ENCODE measurements around the gene LRMDA. TPM values are rescaled to one million over a fixed set of nuclear protein-coding genes. Genes with fewer than 3 reads are reported as not detected.

LRMDA gene
- total RNA-seq, 1 donor from 2014 or later = 2.1 TPM

DNA sequence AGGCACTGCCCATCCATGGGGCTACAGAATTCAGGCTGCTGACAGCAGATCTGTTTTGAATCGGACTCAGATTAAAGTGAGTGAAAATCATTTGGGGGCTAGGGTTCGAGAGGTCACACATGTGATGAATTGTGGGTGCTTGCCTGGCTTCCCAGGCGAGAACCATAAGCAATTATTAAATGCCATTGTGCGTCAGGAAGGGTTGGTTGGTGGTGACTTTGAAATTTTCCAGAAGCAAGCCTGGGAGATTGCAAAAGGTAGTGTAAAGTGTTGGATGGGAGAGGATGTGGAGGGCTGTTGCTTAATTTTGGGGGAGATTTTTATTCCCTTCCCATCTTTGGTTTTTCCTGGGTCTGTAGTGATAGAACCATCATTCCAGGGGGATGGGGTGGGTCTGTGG lies 34.6 kb downstream of the LRMDA start:
- TF ChIP-seq, protein P1, sequence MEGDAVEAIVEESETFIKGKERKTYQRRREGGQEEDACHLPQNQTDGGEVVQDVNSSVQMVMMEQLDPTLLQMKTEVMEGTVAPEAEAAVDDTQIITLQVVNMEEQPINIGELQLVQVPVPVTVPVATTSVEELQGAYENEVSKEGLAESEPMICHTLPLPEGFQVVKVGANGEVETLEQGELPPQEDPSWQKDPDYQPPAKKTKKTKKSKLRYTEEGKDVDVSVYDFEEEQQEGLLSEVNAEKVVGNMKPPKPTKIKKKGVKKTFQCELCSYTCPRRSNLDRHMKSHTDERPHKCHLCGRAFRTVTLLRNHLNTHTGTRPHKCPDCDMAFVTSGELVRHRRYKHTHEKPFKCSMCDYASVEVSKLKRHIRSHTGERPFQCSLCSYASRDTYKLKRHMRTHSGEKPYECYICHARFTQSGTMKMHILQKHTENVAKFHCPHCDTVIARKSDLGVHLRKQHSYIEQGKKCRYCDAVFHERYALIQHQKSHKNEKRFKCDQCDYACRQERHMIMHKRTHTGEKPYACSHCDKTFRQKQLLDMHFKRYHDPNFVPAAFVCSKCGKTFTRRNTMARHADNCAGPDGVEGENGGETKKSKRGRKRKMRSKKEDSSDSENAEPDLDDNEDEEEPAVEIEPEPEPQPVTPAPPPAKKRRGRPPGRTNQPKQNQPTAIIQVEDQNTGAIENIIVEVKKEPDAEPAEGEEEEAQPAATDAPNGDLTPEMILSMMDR (IDR thresholded peaks at IDR 0.05; ENCODE audit: partially characterized antibody, unreplicated experiment) = no peak
- no peak overlapping the region for H3K4me3 Mint-ChIP-seq (ENCODE audit: unreplicated experiment)
- H3K9me3 Mint-ChIP-seq (ENCODE audit: unreplicated experiment) = peaks cover 2% of the 10 kb centered on the region
- no peak for DNase-seq
- no peak overlapping the region for H3K27ac Mint-ChIP-seq (ENCODE audit: unreplicated experiment)
- no peaks in the 10 kb centered on the region for H3K36me3 Mint-ChIP-seq (ENCODE audit: unreplicated experiment)
- peaks cover 5% of the 10 kb centered on the region for H3K27me3 Mint-ChIP-seq (ENCODE audit: unreplicated experiment)
- peaks cover 9% of the 10 kb centered on the region for H3K4me1 Mint-ChIP-seq (ENCODE audit: low read depth, unreplicated experiment)

DNA sequence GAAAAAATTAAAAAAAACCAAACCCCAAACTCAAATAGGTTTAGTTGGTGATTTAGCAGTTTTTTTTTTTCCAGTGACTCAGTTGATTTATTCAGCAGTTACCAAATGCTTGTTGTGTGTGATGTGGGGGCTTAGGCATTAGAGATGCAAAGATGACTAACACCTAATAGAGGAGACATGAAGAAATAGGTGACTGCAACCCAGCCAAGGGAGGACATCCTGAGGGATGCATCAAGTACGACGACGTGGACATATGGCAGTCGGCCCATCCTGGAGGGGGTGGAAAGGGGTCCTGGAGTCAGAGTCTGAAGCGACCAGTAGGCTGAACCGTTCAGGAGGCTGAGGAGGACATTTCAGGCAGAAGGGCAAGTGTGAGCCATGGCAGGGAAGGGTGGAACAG lies 35.5 kb downstream of the LRMDA start:
- Mint-ChIP-seq H3K27me3 (ENCODE audit: unreplicated experiment) (peaks cover 5% of the 10 kb centered on the region), H3K4me1 (ENCODE audit: low read depth, unreplicated experiment) (peaks cover 9% of the 10 kb centered on the region), H3K36me3 (ENCODE audit: unreplicated experiment) (peaks cover 1% of the 10 kb centered on the region), H3K4me3 (ENCODE audit: unreplicated experiment) (no peak overlapping the region), H3K27ac (ENCODE audit: unreplicated experiment) (no peak overlapping the region), H3K9me3 (ENCODE audit: unreplicated experiment) (peaks cover 2% of the 10 kb centered on the region)
- TF ChIP-seq, protein P1 (IDR thresholded peaks at IDR 0.05; ENCODE audit: partially characterized antibody, unreplicated experiment) = no peak
- no peak for DNase-seq

DNA sequence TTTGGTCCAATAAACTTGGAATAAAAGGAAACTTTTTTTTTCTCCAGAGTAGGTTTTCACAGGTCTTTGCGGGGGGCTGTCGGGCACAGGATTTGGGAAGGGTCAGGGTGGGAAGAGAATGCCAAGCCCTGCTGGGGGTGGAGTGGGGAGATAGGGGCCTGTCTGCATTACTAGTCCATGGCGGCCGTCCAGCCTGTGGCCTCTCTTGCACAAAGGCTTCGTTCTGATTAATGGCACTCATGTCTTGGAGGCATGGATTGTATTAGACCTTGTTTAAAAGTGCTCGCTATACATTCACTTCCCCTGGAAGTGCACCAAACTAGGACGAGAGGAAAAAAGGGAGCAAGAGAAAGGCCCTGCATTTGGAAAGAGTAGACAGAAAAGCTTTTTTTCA lies 37.2 kb downstream of the LRMDA start:
- H3K4me1 Mint-ChIP-seq (ENCODE audit: low read depth, unreplicated experiment) = peaks cover 3% of the 10 kb centered on the region
- H3K9me3 Mint-ChIP-seq (ENCODE audit: unreplicated experiment) = no peaks in the 10 kb centered on the region
- DNase-seq = no peak
- H3K27me3 Mint-ChIP-seq (ENCODE audit: unreplicated experiment) = peaks cover 5% of the 10 kb centered on the region
- TF ChIP-seq, protein P1 (IDR thresholded peaks at IDR 0.05; ENCODE audit: partially characterized antibody, unreplicated experiment) = no peak
- no peak overlapping the region for H3K27ac Mint-ChIP-seq (ENCODE audit: unreplicated experiment)
- H3K36me3 Mint-ChIP-seq (ENCODE audit: unreplicated experiment) = peaks cover 4% of the 10 kb centered on the region
- no peak overlapping the region for H3K4me3 Mint-ChIP-seq (ENCODE audit: unreplicated experiment)

DNA sequence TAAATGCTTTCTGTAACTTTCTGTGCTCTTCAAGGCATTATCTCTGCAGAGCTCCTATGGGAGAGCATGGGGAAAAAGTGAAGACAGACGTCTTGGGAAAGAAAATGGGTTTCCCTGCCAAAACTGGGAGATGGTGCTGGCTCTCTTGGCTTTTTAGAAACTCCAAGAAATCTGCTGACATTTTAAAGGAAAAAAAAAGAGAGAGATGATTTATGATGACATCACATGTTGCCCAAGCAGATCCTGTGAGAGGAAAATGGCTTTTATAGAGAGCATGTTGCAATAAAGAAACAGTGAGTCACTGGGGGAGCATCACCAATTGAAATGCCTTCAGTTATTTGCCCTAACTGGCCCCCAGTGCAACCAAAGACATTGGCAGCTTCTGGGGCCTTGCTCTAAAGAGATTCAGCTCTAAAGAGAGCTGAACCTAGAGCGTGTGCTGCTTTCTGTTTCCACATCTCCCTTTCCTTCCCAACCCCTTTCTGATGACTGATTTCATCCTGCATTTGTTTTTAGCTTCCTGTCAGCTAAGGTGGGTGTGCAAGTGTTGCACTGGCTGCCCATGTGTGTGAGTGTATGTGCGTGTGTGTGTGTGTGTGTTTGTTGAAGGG lies 37.7 kb downstream of the LRMDA start:
- Mint-ChIP-seq H3K4me3 (ENCODE audit: unreplicated experiment) (no peak overlapping the region), H3K27me3 (ENCODE audit: unreplicated experiment) (peaks cover 7% of the 10 kb centered on the region), H3K36me3 (ENCODE audit: unreplicated experiment) (peaks cover 4% of the 10 kb centered on the region), H3K4me1 (ENCODE audit: low read depth, unreplicated experiment) (peaks cover 3% of the 10 kb centered on the region), H3K9me3 (ENCODE audit: unreplicated experiment) (no peaks in the 10 kb centered on the region), H3K27ac (ENCODE audit: unreplicated experiment) (no peak overlapping the region)
- TF ChIP-seq, protein P1 (IDR thresholded peaks at IDR 0.05; ENCODE audit: partially characterized antibody, unreplicated experiment) = no peak
- no peak for DNase-seq

DNA sequence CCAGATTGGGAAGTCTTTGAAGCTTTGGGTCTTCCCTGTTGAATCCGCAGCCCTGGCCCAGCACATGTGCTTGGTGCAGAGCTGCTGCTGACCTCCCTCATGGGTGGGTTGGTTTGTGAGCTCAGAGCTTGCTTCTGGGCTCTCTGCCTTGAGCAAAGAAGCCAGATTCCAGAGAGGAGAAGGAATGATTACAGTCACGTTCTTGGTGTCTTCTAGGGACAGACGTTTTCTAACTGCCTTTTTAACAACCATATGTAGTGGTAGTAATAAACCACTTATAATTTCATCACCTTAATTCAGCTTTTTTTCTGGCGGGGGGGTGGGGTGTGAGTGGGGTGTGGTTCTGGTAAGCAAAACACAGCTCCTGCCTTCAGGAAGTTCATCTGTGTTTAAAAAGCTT lies 39.5 kb downstream of the LRMDA start:
- Mint-ChIP-seq H3K27me3 (ENCODE audit: unreplicated experiment) (peaks cover 7% of the 10 kb centered on the region), H3K9me3 (ENCODE audit: unreplicated experiment) (no peaks in the 10 kb centered on the region), H3K27ac (ENCODE audit: unreplicated experiment) (no peak overlapping the region), H3K4me1 (ENCODE audit: low read depth, unreplicated experiment) (no peaks in the 10 kb centered on the region), H3K4me3 (ENCODE audit: unreplicated experiment) (no peak overlapping the region), H3K36me3 (ENCODE audit: unreplicated experiment) (peaks cover 4% of the 10 kb centered on the region)
- TF ChIP-seq, protein P1 (IDR thresholded peaks at IDR 0.05; ENCODE audit: partially characterized antibody, unreplicated experiment) = no peak
- no peak for DNase-seq
